Stimulated activated CD4-positive, alpha-beta T cell treated with anti-CD3 and anti-CD28 coated beads, Interleukin-12 subunit alpha, Interleukin-12 subunit beta, amount 100 ng/mL, for 48 hours (primary cell): ENCODE data around the gene RANBP10.
"Not testable (repeated sequence)": the region's sequence is repeated elsewhere in the genome, so short reads cannot be mapped to it uniquely, and the experiment has no call there.

ENCODE experiments used
- DNase-seq, 3 donors: peaks; one replicate each; pipeline ENCODE4 v3.0.0-alpha.2; 2020; ENCODE audit warnings: low read depth in 2 of 3, low spot score in 1 of 3

The RANBP10 gene

DNA sequence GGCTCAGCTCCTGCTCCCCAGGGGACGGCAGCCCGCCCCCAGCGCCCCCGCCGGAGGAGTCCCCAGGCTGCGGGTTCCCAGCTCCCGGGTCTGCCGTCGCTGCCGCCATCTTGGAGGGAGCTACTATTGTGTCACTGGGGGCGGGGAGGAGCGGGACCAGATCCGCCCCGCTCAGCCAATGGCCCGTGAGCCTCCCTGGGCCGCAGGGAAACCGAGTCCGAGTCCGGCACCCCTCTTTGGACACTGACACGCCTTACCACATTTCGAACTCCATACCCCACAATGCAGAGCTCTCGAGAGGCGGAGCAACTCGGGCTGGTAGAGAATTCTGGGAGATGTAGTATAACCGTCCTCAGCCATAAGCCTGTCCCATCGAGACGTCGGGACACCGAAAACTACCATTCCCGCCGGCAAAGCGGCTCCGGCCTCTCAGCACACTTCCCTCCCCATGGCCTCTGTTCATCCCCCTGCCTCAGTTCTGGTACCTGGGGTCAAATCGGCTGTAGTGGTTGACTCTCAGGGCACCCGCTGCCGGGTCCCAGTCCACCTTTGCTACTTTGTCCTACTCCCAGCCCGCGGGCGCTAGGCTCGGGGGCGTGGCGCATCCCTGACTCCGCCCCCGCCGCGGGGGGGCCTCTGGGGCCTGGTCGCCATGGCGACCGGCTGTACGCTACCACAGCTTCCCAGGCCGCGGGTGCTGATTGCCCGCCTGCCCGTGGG is at the start of gene RANBP10, which contains the start of gene TSNAXIP1:
RANBP10 (minus strand) TSS at position 133 of the 720 bp plus-strand sequence; CDS start at position 109, 24 bp downstream.
TSNAXIP1 (plus strand) TSS at position 462 of the 720 bp plus-strand sequence. CDS start 261 bp downstream, outside the sequence.
- DNase-seq, result peak; percentile 90 to 95 (median 94)

DNA sequence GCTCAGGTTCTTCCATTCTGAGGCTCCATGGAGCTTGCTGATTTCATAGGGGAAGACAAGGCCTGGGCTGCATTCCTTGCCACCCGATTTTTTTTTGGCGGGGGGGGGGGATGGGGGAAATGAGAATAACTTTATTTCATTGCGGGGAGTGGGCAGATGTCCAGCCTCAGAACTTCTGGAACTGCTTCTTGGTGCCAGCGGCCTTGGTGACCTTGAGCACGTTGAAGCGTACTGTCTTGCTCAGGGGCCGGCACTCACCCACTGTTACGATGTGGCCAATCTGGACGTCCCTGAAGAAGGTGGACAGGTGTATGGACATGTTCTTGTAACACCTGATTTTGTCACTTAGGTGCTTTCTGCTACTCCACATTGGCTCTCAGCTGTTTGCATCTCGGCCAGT is 49.4 kb upstream of the RANBP10 start:
- no peak for DNase-seq

DNA sequence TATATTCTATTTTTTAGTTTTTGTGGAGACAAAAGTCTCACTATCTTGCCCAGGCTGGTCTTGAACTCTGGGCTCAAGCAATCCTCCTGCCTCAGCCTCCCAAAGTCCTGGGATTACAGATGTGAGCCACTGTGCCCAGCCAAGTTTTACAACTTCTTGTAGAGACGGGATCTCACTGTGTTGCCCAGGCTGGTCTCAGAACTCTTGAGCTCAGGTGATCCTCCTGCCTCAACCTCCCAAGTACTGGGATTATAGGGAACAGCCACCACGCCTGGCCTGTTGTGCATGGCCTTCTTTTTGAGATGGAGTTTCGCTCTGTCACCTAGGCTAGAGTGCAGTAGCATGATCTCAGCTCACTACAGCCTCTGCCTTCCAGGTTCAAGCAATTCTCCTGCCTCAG is 47.3 kb upstream of the RANBP10 start:
- no peak for DNase-seq

DNA sequence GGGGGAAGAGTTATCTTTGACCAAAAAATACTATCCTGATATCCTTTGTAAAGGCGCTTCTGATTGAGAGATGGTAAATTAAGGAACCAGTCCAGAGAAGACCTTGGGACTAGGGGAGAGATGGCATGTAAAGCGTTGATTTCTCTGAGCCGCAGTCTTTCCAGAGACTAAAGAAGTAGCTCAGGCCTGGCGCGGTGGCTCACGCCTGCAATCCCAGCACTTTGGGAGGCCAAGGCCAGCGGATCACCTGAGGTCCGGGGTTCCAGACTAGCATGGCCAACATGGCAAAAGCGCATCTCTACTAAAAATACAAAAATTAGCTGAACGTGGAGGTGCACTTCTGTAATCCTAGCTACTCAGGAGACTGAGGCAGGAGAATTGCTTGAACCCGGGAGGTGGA is 41.8 kb upstream of the RANBP10 start:
- no peak for DNase-seq

DNA sequence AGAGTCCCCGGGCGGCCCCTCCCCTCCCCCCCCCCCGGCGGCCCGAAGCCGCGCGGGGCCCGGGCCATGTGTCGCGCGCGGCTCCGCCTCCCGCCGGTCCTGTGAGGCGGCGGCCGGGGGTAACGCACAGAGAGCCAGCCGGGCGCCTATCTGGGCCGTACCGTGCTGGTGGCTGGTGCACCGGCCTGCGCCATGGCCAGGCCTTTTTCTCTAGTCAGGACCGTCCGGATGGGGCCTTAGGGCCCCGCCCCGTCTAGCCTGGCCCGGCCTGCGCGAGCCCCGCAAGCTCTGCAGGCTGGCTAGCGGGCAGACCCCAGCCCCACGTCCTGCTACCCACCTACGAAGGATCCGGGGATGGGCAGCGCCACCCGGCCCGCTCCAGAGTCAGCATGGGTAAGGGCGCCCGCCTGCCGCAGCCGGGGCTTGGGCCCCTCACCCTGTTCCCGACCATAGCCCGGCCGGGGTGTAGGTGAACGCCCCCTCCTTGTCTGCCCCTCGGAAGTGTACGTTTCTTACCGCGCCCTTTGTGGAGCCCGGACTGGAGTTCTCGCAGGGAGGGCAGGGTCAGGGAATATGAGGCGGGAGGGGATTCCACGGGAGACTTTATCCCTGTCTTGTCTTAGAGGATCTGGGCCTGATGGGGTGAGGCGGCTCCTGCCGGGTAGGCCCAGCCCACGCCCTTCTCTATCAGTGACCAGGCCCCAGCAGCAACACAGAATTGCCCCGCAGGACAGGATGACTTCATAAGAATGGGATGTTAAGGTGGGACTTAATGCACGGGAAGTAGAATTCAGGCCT is 40.9 kb upstream of the RANBP10 start, which contains the start of gene CENPT:
CENPT (minus strand) TSS at position 630 of the 798 bp plus-strand sequence. CDS start 13,834 bp downstream, outside the sequence.
- DNase-seq, result no peak

DNA sequence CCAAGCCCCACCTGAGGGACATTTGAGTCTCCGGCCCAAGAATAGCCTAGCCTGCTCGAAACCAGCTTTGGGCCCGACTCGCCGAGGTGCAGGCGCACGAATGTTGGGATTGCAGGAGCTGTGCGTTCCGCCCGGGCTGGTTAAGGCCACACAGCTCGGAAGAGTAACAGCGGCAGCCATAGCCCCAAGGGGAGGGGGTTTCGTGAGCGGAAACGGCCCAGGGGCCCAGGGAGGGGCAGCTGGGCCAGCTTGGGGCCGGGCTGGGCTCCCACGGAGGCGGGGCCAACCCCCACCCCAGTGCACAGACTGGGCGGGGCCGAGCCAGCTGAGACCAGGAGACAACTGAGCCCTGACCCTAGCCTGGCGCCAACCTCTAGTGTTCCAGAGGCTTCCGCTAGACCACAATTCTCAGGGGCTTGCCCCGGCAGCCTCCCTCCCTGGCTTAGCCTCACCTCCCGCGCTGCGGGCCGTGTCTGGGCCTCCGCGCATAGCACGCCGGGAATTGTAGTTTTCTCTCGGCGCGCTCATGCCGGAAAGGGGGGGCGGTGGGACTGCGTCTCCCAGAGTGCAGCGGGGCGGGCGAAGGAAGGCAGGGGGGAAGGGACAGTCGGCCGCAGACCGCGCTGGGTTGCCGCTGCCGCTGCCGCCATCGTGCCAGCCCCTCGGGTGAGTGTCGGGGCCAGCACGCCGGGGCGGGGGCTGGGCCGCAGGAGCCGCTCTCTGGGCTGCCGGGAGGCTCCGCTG is 40.1 kb upstream of the RANBP10 start, which contains the start of gene NUTF2:
NUTF2 (plus strand) TSS at position 614 of the 744 bp plus-strand sequence. CDS start 18,198 bp downstream, outside the sequence.
- peak; percentile 92 to 96 (median 93) for DNase-seq

DNA sequence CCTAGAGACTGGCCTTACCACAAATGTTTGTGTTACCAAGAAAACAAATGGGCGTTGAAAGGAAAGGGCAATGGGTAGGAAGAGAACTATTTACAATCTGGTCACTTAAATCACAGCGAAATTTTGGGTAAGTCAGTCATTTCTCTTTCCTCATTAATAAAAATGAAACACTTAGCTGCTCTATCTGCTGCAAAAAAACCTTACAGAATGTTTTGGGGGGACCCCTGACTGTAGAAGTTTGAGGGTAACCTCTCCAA is 39.6 kb upstream of the RANBP10 start:
- no peak for DNase-seq

DNA sequence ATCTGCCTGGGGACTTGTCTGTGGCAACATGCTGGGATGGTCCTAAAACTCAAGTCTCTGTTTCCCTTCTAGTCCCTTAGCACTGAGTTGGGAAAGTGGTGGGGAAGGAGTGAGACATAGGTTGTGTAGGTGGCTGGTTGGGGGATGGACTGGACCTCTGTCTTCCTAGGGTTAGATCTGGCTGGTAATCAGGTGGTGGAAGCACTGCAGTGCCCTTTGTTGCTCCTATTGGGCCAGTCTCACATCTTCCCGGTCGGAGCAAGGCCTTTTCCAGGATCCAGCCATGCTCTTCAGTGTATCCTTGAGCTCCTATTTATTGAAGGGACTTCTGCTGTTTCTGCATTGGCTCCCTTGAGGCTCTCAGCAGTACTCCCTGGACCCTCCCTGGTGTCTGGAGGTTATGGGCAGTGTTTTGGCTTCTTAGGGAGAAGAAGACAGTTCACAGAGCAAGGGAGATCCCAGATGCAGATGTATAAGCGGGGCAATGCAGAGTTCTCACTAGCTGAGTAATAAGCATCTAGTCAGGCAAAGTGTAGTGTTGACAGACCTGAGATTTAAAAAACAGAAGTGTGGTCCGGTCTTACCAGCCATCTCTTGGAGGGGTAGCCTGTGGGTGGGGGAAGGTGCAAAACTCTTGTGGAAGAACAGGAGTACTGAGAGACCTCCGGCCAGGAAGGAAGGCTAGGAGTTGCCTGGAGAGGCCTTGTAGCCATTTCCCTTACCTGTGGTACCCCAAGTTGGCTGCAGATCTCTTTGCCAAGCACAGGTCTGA is 39.1 kb upstream of the RANBP10 start:
- DNase-seq, result no peak

DNA sequence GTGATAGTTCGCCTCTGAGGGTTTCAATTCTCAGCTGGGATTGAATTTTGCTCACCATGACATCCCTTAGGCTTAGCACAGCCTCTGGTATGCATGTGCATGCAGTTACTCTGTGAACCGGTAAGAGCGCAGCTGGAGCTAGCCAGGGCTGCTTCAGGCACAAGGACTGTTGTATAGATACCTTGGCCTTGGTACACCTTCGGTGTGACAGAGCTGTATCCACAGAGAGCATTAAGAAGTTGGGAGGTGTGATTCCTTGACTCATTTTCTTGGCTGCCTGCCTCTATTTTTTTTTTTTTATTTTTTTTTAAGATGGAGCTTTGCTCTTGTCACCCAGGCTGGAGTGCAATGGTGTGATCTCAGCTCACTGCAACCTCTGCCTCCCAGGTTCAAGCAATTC is 38.1 kb upstream of the RANBP10 start:
- no peak for DNase-seq

DNA sequence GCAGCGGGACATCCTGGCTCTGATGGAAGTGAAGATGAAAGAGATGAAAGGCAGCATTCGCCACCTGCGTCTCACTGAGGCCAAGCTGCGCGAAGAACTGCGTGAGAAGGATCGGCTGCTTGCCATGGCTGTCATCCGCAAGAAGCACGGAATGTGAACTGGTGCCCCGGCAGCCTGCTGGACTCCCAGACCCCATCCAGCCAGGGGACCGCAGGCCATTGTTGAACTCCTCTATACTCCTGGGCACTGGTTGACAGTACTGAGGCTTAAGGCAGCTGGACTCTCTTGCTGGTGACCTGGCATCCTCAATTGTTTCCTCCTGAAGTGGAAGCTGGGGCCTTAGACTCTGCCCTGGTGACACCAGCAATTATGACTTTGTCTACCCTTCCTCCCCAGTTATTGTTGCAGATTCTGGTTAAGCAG is 37.0 kb upstream of the RANBP10 start:
- no peak for DNase-seq

DNA sequence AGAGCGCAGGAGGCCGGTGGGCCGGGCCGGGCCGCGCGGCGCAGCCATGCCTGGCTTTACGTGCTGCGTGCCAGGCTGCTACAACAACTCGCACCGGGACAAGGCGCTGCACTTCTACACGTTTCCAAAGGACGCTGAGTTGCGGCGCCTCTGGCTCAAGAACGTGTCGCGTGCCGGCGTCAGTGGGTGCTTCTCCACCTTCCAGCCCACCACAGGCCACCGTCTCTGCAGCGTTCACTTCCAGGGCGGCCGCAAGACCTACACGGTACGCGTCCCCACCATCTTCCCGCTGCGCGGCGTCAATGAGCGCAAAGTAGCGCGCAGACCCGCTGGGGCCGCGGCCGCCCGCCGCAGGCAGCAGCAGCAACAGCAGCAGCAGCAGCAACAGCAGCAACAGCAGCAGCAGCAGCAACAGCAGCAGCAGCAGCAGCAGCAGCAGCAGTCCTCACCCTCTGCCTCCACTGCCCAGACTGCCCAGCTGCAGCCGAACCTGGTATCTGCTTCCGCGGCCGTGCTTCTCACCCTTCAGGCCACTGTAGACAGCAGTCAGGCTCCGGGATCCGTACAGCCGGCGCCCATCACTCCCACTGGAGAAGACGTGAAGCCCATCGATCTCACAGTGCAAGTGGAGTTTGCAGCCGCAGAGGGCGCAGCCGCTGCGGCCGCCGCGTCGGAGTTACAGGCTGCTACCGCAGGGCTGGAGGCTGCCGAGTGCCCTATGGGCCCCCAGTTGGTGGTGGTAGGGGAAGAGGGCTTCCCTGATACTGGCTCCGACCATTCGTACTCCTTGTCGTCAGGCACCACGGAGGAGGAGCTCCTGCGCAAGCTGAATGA is 36.4 kb upstream of the RANBP10 start:
- peak in 2 of 3 donors; percentile 43 to 44 for DNase-seq

DNA sequence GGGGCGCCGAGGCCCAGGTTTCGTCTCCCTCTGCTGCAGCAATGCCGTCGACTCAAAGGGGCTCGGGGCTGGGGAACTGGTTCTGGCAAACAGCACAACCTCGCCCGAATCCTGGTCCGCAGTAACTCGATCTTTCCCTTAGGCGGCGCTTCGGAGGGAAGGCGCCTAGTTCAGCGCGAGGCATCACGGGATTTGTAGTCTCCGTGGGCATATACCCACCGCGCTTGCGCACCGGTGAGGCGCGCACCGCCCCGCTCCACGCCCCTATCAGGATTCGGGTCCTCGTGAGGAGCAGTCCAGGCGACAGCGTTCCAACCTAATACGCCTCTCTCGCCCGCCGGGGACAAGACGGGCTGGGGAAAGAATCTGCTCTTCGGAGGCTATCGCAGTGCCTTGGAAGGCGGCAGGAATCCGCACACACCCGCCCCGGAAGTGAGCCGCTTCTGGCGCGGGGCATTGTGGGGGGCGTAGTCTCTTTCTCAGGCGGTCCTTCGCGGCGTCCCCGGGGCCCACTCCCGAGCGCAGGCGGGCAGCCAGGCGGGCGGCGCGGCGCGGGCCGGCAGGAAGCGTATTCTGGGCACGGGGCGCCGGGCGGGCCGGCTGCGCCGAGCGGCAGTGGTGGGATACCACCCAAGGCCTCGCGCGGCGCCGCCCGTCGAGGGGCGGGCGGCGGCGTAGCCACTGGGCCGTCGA is 35.6 kb upstream of the RANBP10 start, which contains the start of gene THAP11:
THAP11 (plus strand) TSS at position 505 of the 693 bp plus-strand sequence. CDS start 235 bp downstream, outside the sequence.
- peak; percentile 91 to 95 (median 91) for DNase-seq

DNA sequence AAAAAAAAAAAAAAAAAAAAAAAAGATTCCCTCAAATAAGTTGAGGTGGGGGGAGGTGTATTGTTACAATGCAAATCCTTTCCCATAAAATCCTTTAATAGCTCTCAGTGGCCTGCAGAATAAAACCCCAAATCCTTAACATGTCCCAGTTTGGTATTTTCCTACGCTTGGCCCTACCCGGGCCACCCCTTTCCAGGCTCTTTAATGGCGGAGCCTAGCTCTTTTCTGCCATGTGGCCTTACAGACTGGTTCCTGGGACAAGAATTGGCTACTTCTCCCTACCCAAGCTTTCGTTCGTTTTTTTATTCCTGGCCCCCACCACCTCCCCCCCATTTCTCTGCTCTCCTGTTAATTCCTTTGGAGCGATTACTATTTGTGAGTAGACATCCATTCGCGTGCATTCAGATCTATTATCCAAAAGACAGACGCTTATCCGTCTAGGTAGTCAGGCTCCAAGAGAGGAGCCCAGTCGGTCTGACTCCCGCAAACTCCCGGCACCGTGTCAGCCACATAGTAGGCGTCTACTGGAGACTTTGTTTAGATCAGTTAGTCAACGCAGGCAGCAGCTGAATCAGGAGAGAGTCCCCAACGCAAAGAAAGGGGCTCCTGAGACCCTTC is 34.9 kb upstream of the RANBP10 start:
- no peak for DNase-seq

DNA sequence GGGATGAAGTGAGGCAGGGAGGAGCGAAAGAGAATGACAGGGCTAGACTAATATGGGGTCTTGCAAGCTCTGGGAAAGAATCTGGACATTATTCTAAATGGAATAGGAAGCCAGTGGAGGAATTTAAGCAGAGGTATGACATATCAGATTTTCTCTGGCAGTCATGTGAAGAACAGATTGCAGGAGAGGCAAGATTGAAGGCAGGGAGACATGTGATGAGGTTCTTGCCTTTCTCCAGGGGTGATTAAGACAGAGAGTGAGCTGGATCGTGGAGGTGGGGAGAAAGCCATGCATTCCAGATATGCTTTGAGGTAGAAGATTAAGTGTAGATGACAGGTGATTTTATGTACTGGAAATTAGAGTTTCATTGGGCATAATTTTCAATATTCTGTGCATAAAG is 31.5 kb upstream of the RANBP10 start:
- no peak for DNase-seq

DNA sequence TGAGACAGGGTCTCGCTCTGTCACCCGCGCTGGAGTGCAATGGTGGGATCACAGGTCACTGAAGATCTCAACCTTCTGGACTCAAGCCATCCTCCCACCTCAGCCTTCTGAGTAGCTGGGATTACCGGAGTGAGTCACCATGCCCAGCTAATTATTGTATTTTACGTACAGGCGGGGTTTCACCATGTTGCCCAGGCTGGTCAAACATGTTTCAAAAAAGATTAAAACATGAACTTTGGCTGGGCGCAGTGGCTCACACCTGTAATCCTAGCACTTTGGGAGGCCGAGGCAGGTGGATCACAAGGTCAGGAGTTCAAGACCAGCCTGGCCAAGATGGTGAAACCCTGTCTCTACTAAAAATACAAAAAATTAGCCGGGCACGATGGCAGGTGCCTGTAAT is 30.8 kb upstream of the RANBP10 start:
- DNase-seq, result not testable (repeated sequence)

DNA sequence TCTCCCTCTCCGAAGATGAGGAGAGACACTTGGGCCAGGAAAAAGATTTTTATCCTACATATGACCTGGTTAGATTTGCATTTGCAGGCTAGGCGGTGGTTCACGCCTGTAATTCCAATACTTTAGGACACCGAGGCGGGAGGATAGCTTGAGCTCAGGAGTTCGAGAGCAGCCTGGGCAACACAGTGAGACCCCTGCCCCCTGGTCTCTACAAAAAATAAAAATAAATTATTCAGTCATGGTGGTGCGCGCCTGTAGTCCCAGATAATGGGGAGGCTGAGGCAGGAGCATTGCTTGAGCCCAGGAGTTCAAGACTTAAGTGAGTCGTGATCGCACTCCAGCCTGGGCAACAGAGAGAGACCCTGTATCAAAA is 27.9 kb upstream of the RANBP10 start:
- DNase-seq, result no peak

DNA sequence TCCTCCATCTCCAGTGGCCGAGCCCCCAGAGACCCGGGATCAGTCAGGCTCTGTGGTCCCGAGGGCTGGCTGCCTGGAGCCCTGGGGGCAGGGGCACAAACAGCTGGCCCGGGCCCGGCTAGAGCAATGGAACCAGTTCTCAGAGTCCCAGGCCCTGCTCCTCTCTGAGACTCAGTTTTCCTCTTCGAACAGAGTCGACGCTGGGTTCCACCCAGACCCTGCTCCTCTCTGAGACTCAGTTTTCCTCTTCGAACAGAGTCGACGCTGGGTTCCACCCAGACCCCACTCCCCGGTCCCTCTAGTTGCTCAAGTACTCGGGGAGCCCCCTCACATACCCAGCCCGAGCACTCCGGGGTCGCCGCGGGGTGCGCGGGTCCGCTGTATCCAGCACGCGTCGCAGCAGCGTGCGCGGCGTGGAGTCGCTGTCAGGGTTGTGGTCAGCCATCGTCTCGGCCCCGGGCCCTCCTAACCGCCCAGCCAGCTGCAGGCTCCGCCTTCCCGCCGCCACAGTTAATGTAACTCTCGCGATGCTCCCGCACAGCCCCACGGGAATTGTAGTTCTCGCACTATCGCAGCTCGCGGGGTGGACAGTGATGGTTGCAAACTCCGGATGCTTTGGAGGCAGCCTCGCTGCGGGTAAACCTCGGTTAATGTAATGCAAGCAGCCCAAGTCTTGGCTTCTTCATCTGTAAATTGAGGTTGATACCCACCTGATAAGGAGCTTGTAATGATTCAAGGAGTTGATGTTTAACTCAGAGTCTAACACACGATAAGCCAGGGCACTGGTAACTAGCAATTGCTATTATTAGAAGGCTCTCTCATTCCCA is 27.3 kb upstream of the RANBP10 start:
- DNase-seq, result peak; percentile 88 to 95 (median 90)

DNA sequence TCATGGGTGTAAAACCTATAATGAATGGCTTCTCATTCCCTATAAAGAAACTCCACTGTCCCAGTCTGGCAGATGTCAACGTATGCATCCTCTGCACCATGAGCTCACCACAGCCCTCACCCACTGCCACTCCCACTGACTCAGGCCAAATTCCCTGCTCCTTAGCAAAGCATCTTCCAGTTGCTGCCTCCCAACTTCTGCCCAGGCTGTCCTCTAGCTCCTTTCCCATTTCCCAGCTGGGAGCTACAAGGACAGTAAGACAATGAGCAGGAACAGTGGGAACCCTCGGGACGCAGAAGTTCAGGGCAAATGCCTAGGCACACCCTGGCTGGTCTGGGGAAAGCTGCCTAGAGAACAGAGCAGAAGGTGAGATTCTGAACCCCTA is 26.7 kb upstream of the RANBP10 start:
- no peak for DNase-seq
